ENCODE measurements around the gene GOLGA6D.
"Not testable (repeated sequence)": the region's sequence is repeated elsewhere in the genome, so short reads cannot be mapped to it uniquely, and the experiment has no call there.

The GOLGA6D gene

GRCh38 chr15:75333654-75334419, 51.2 kb downstream of the GOLGA6D start:
- not testable (repeated sequence) for DNase-seq (ENCODE audit: low spot score)

GRCh38 chr15:75335313-75335704, 52.7 kb downstream of the GOLGA6D start:
- no peak for DNase-seq (ENCODE audit: low spot score)

GRCh38 chr15:75335705-75336355, 53.2 kb downstream of the GOLGA6D start, which contains the start of gene COMMD4:
COMMD4 (plus strand) TSS chr15:75336063; CDS start chr15:75336090, 27 bp downstream.
- DNase-seq (ENCODE audit: low spot score), result peak; percentile 95

DNA sequence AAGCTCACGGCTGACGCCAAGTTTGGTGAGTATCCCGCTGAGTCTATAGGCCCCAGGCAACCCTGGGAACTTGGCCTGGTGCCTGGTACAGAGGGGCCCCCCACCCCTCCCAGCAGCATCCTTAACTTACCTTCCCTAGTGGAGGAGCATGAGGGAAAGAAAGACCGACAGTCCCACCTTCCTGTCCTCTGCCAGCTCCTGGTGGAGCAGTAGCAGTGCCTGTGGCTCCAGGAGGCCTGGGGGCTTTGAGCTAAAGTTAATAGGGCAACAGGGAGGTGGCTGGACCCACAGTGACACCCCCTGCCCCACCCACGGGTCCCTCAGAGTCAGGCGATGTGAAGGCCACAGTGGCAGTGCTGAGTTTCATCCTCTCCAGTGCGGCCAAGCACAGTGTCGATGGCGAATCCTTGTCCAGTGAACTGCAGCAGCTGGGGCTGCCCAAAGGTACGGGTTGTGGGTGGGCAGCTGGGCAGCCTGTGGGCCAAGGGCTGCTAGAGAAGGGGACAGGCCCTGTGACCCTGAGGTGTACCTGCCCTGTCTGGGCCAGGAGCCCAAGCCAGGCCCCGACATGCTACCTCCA, 56.1 kb downstream of the GOLGA6D start:
- no peak for DNase-seq (ENCODE audit: low spot score)

GRCh38 chr15:75339531-75340240, 57.1 kb downstream of the GOLGA6D start:
- no peak for DNase-seq (ENCODE audit: low spot score)

DNA sequence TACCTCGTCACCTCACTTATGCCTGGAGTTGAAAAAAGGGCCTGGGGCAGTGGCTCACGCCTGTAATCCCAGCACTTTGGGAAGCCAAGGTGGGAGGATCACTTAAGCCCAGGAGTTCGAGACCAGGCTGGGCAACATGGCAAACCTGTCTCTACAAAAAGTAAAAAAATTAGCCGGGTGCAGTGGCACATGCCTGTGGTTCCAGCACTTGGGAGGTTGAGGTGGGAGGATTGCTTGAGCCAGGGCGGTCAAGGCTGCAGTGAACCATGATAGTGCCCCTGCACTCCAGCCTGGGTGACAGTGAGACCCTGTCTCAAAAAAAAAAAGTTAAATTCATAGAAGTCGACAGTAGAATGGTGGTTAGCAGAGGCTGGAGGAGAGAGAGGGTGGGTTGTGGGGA, 59.6 kb downstream of the GOLGA6D start:
- no peak for DNase-seq (ENCODE audit: low spot score)

DNA sequence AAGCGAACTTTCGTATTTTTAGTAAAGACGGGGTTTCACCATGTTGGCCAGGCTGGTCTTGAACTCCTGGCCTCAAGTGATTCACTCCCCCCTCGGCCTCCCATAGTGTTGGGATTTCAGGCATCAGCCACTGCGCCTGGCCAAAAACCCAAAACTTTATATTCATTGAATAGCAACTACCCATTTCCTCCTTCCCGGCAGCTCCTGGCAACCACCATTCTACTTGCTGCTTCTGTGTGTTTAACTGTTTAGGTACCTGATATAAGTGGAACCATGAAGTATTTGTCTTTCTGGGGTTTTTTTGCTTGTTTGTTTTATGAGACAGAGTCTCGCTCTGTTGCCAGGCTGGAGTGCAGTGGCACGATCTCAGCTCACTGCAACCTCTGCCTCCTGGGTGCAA, 61.3 kb downstream of the GOLGA6D start:
- DNase-seq (ENCODE audit: low spot score), result not testable (repeated sequence)
